HepG2 (cell line): ENCODE measurements around the gene COL18A1. TPM values are rescaled to one million over a fixed set of nuclear protein-coding genes. Genes with fewer than 3 reads are reported as not detected.

Experiments
- CSRNP2 ChIP-seq: sonication (generic); formaldehyde crosslinking; conservative IDR thresholded peaks from 2 replicates; pipeline ENCODE4 v1.8.0; 2022; ENCODE audit warnings: low read depth, missing genetic modification reagents
- GMEB1 ChIP-seq: sonication (generic); formaldehyde crosslinking; IDR thresholded peaks from 2 replicates; pipeline ENCODE4 v1.5.1; 2020; ENCODE audit warnings: missing genetic modification reagents, mild to moderate bottlenecking, borderline replicate concordance
- KLF9 ChIP-seq: IDR thresholded peaks from 2 replicates; pipeline ENCODE4 v1.6.1; 2016; ENCODE audit warnings: low read depth
- MXI1 ChIP-seq: IDR thresholded peaks from 3 replicates; pipeline ENCODE4 v1.6.1; 2012; ENCODE audit warnings: low read depth, low read length, inconsistent platforms, borderline replicate concordance
- NFE2L1 ChIP-seq: sonication (generic); formaldehyde crosslinking; IDR thresholded peaks from 2 replicates; pipeline ENCODE4 v1.4.0; 2020; ENCODE audit warnings: missing genetic modification reagents, mild to moderate bottlenecking, borderline replicate concordance
- PHF21A ChIP-seq: sonication (generic); formaldehyde crosslinking; IDR thresholded peaks from 2 replicates; pipeline ENCODE4 v1.5.0; 2020; ENCODE audit warnings: mild to moderate bottlenecking, missing genetic modification reagents
- RNF219 ChIP-seq: sonication (generic); formaldehyde crosslinking; IDR thresholded peaks from 2 replicates; pipeline ENCODE4 v1.5.0; 2020; ENCODE audit warnings: mild to moderate bottlenecking, missing genetic modification reagents
- SAP130 ChIP-seq: IDR thresholded peaks from 2 replicates; pipeline ENCODE4 v1.6.1; 2016; ENCODE audit warnings: low read depth
- SRSF4 ChIP-seq: fragments of 200-400 bp; formaldehyde crosslinking; IDR thresholded peaks from one replicate; pipeline ENCODE4 v1.6.1; 2018; ENCODE audit warnings: mild to moderate bottlenecking, low read depth, low read length, moderate library complexity; ENCODE audit not compliant: poor library complexity, severe bottlenecking
- ZNF225 ChIP-seq: sonication (generic); formaldehyde crosslinking; IDR thresholded peaks from 2 replicates; pipeline ENCODE4 v1.4.0; 2020; ENCODE audit warnings: mild to moderate bottlenecking, missing genetic modification reagents
- ZNF318 ChIP-seq: sonication (generic); formaldehyde crosslinking; IDR thresholded peaks from 2 replicates; pipeline ENCODE4 v1.4.0; 2020; ENCODE audit warnings: mild to moderate bottlenecking, missing genetic modification reagents
- ZNF7 ChIP-seq: IDR thresholded peaks from 2 replicates; pipeline ENCODE4 v1.6.1; 2016; ENCODE audit warnings: missing biosample characterization, missing genetic modification reagents
- ZNF749 ChIP-seq: sonication (generic); formaldehyde crosslinking; IDR thresholded peaks from 2 replicates; pipeline ENCODE4 v1.8.0; 2022; ENCODE audit warnings: mild to moderate bottlenecking, missing genetic modification reagents, moderate library complexity, borderline replicate concordance
- ZNF782 ChIP-seq: sonication (generic); formaldehyde crosslinking; IDR thresholded peaks from 2 replicates; pipeline ENCODE4 v1.4.0; 2020; ENCODE audit warnings: missing genetic modification reagents, mild to moderate bottlenecking, borderline replicate concordance
- polyA plus RNA-seq, 8 experiments: library from polyadenylated mRNA; depleted of rRNA in 3 of 8; stranded (reverse) in 7 of 8; unstranded in 1 of 8; fragments of >200 nt; fragmentation: Illumina TruSeq in 4 of 8; extraction: Trizol in 4 of 8; gene quantifications; 2 replicates each; pipeline versions ENCODE4 v1.2.1 to v1.2.3, GENCODE V29; 2011 to 2016; ENCODE audit warnings: low read depth in 4 of 8, missing spikeins in 1 of 8, mixed read lengths in 1 of 8; ENCODE audit not compliant: insufficient read depth in 1 of 8
- total RNA-seq, 5 experiments: library from RNA; depleted of rRNA; stranded (reverse); fragments of >200 nt; fragmentation: Illumina TruSeq; extraction: Trizol; gene quantifications; 2 replicates each; pipeline ENCODE4 v1.2.3, GENCODE V29; 2016; ENCODE audit warnings: low read depth in 1 of 5

COL18A1 gene
- total and polyA plus RNA-seq, 2 of the 13 experiments (the other 11 are each of a cell fraction or from before 2014, with no cell fraction given), result 79.0 to 102 TPM

GRCh38 chr21:45410151-45410864, 5.3 kb downstream of the COL18A1 start (continued):
- TF ChIP-seq CSRNP2 (no peak), SAP130 (CRISPR knock-in tag) (peak; percentile 77), ZNF7 (CRISPR knock-in tag) (no peak), PHF21A (peak; percentile 85), ZNF225 (CRISPR knock-in tag) (no peak), KLF9 (CRISPR knock-in tag) (no peak), GMEB1 (CRISPR knock-in tag) (peak; percentile 32; the same call in 1 of the 2 replicates), ZNF749 (CRISPR knock-in tag) (no peak; the same call in 1 of the 2 replicates), SRSF4 (no peak), MXI1 (peak; percentile 57; the same call in 1 of the 3 replicates), ZNF318 (no peak), RNF219 (CRISPR knock-in tag) (no peak), ZNF782 (CRISPR knock-in tag) (no peak), NFE2L1 (CRISPR knock-in tag) (no peak)
